Kidney (tissue), 14 donors: ENCODE measurements around the gene HPCA. TPM values are rescaled to one million over a fixed set of nuclear protein-coding genes. Genes with fewer than 3 reads are reported as not detected.
A peak's percentile ranks its signal among the peaks of the same experiment; 100 is the strongest.

Experiments used
- DNase-seq, 5 donors: peaks; one replicate each; pipeline ENCODE4 v3.0.0-alpha.2; 2013 to 2020
- FAIRE-seq: peaks from 2 replicates; lab custom pipeline; 2012; peaks lifted over from hg19 to GRCh38; lab: Jason Lieb, UNC
- H3K27ac ChIP-seq, 2 donors: one replicate each; pipeline ENCODE4 v1.7.0; 2013; ENCODE audit warnings: low read depth in 2 of 2, low read length in 2 of 2, inconsistent platforms in 1 of 2
- H3K27me3 ChIP-seq: one replicate; pipeline ENCODE4 v1.7.1; 2013; ENCODE audit warnings: low read length, inconsistent platforms; ENCODE audit not compliant: control insufficient read depth, insufficient read depth
- H3K36me3 ChIP-seq, 3 donors: one replicate each; pipeline versions ENCODE4 v1.7.0 to v1.7.1; 2013; ENCODE audit warnings: low read length in 3 of 3, control low read depth in 1 of 3, inconsistent platforms in 1 of 3; ENCODE audit not compliant: insufficient read depth in 3 of 3, control insufficient read depth in 2 of 3
- H3K4me1 ChIP-seq, 3 donors: one replicate each; pipeline versions ENCODE4 v1.7.0 to v1.7.1; 2013; ENCODE audit warnings: low read length in 3 of 3, inconsistent platforms in 1 of 3, low read depth in 1 of 3; ENCODE audit not compliant: control insufficient read depth in 2 of 3, insufficient read depth in 2 of 3
- H3K4me3 ChIP-seq, 3 donors: one replicate each; pipeline versions ENCODE4 v1.7.0 to v1.8.1; 2013; ENCODE audit warnings: low read length in 3 of 3, control low read depth in 1 of 3, inconsistent platforms in 1 of 3
- H3K9ac ChIP-seq, 3 donors: one replicate each; pipeline versions ENCODE4 v1.7.0 to v1.7.1; 2013; ENCODE audit warnings: low read length in 3 of 3, control low read depth in 1 of 3, inconsistent platforms in 1 of 3
- H3K9me3 ChIP-seq, 3 donors: one replicate each; pipeline versions ENCODE4 v1.7.0 to v1.7.1; 2013; ENCODE audit warnings: low read length in 3 of 3, control low read depth in 1 of 3, inconsistent platforms in 1 of 3; ENCODE audit not compliant: control insufficient read depth in 2 of 3, insufficient read depth in 1 of 3
- CTCF ChIP-seq: IDR thresholded peaks from 3 replicates; pipeline ENCODE4 v1.5.1; 2012; ENCODE audit warnings: mild to moderate bottlenecking, moderate library complexity, borderline replicate concordance; ENCODE audit not compliant: insufficient read depth; ENCODE audit errors: extremely low read depth
- intact Hi-C: fragments of 100-400 bp; cut with DNase I; formaldehyde crosslinking; loops from one replicate; pipeline ENCODE4 v1.11.1; 2022
- polyA plus RNA-seq: library from polyadenylated mRNA; stranded (reverse); fragments of 350-450 nt; fragmentation: Illumina TruSeq; extraction: RNeasy Lipid Tissue Mini Kit (QIAGEN cat#74804); gene quantifications from one replicate; pipeline ENCODE4 v1.2.3, GENCODE V29; 2014; ENCODE audit warnings: low read depth, low replicate concordance; ENCODE audit not compliant: insufficient read depth
- total RNA-seq: library from RNA; stranded (reverse); fragmentation: NEBNext Ultra II Directional; extraction: Animal tissue kit (Norgen Biotek cat#: 25700); gene quantifications from one replicate; pipeline ENCODE4 v1.2.1, GENCODE V29; 2021
- donor health status: control.
- donor health status: control.
- donor health status: control.
- donor health status: control.
- donor health status: control.
- donor health status: DM: yes; HTN: yes; CAD: no.
- donor health status: Normal renal cell carcinoma (clear cell type).

Gene HPCA
- total and polyA plus RNA-seq, 2 donors from 2014 or later, result 0.28 to 1.2 TPM

GRCh38 chr1:32895325-32896215, 9.3 kb downstream of the HPCA start:
- H3K9me3 ChIP-seq, result no peaks in the 10 kb centered on the region
- no peak overlapping the region for H3K4me3 ChIP-seq
- H3K27ac ChIP-seq, result no peak overlapping the region
- no peak for TF ChIP-seq CTCF
- DNase-seq, result peak in 1 of 5 donors; percentile 46
- intact Hi-C loops, result no loop called here
- no peaks in the 10 kb centered on the region for H3K36me3 ChIP-seq
- H3K27me3 ChIP-seq, result no peaks in the 10 kb centered on the region
- peaks cover 0 to 6% (median 0%) of the 10 kb centered on the region in 3 donors for H3K4me1 ChIP-seq
- no peak for FAIRE-seq
- H3K9ac ChIP-seq, result no peak overlapping the region

GRCh38 chr1:32896451-32896850, 10.2 kb downstream of the HPCA start:
- no peak for TF ChIP-seq CTCF
- Histone ChIP-seq H3K9me3 (no peaks in the 10 kb centered on the region), H3K27me3 (no peaks in the 10 kb centered on the region), H3K4me3 (no peak overlapping the region), H3K27ac (no peak overlapping the region), H3K9ac (no peak overlapping the region), H3K4me1 (peaks cover 0 to 9% (median 0%) of the 10 kb centered on the region in 3 donors), H3K36me3 (no peaks in the 10 kb centered on the region)
- DNase-seq (peak in 1 of 5 donors; percentile 35), FAIRE-seq (no peak)
- intact Hi-C loops, result no loop called here

GRCh38 chr1:32897082-32898049, 11.1 kb downstream of the HPCA start:
- no peak overlapping the region for H3K4me3 ChIP-seq
- no peak overlapping the region for H3K9ac ChIP-seq
- no peaks in the 10 kb centered on the region for H3K9me3 ChIP-seq
- H3K27me3 ChIP-seq, result no peaks in the 10 kb centered on the region
- H3K4me1 ChIP-seq, result peaks cover 0 to 11% (median 0%) of the 10 kb centered on the region in 3 donors
- intact Hi-C loops, result no loop called here
- no peak overlapping the region for H3K27ac ChIP-seq
- DNase-seq (no peak), FAIRE-seq (no peak)
- no peak for TF ChIP-seq CTCF
- no peaks in the 10 kb centered on the region for H3K36me3 ChIP-seq
